ENCODE results near the gene HDLBP.

The HDLBP gene

DNA sequence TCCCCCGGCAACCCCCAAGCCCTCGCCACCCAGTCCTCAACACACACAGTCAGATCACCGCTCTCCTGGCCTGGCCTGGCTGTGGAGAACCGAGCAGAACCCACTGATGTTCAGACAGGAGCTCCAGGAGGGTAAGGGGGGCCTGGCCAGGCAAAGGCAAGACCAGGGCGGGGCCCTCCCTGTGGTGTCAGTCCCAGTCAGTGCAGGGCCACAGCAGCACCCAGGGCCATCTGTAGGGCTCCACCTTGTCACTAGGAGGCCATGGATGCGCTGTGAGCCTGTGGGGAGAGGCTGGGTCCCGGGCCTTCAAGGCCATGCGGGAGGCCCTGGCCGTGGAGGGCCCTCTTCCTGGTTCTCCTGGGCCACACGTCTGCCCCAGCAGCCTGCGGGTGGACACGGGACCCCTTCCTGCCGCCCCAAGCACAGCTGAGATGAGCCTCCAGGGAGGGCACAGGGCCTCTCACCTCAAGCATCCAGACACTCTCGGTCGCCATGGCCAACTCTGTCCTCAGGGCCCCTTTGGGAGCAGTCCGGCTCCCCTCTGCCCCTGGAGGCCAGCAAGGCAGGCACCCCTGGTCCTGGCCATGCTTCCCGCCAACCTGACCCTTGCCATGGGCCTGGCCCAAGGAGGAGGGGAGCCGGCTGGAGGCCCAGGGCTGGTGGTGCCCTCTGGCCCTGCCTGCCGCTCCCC, 125.0 kb downstream of the HDLBP start:
- Histone ChIP-seq H3K36me3 (ENCODE audit: control insufficient read depth in 2 of 2, insufficient read depth in 2 of 2, low read length in 2 of 2) (no peaks in the 10 kb centered on the region), H3K9me3 (ENCODE audit: control insufficient read depth in 2 of 2, low read length in 2 of 2) (no peaks in the 10 kb centered on the region), H3K27ac (ENCODE audit: low read length) (no peak overlapping the region), H3K9ac (ENCODE audit: low read length in 2 of 2) (no peak overlapping the region), H3K27me3 (ENCODE audit: control insufficient read depth in 1 of 2, insufficient read depth in 2 of 2, low read length in 2 of 2) (no peaks in the 10 kb centered on the region), H3K4me3 (ENCODE audit: low read length in 2 of 2) (no peak overlapping the region), H3K4me1 (ENCODE audit: control insufficient read depth, insufficient read depth, low read length) (no peaks in the 10 kb centered on the region)

GRCh38 chr2:241189856-241190201, 125.6 kb downstream of the HDLBP start:
- H3K27me3 ChIP-seq (ENCODE audit: control insufficient read depth in 1 of 2, insufficient read depth in 2 of 2, low read length in 2 of 2) = no peaks in the 10 kb centered on the region
- no peaks in the 10 kb centered on the region for H3K36me3 ChIP-seq (ENCODE audit: control insufficient read depth in 2 of 2, insufficient read depth in 2 of 2, low read length in 2 of 2)
- H3K9ac ChIP-seq (ENCODE audit: low read length in 2 of 2) = no peak overlapping the region
- no peak overlapping the region for H3K27ac ChIP-seq (ENCODE audit: low read length)
- H3K9me3 ChIP-seq (ENCODE audit: control insufficient read depth in 2 of 2, low read length in 2 of 2) = no peaks in the 10 kb centered on the region
- no peak overlapping the region for H3K4me3 ChIP-seq (ENCODE audit: low read length in 2 of 2)
- H3K4me1 ChIP-seq (ENCODE audit: control insufficient read depth, insufficient read depth, low read length) = no peaks in the 10 kb centered on the region

GRCh38 chr2:241189093-241189855, 126.2 kb downstream of the HDLBP start:
- H3K36me3 ChIP-seq (ENCODE audit: control insufficient read depth in 2 of 2, insufficient read depth in 2 of 2, low read length in 2 of 2) = no peaks in the 10 kb centered on the region
- no peaks in the 10 kb centered on the region for H3K27me3 ChIP-seq (ENCODE audit: control insufficient read depth in 1 of 2, insufficient read depth in 2 of 2, low read length in 2 of 2)
- H3K27ac ChIP-seq (ENCODE audit: low read length) = no peak overlapping the region
- no peaks in the 10 kb centered on the region for H3K9me3 ChIP-seq (ENCODE audit: control insufficient read depth in 2 of 2, low read length in 2 of 2)
- H3K4me3 ChIP-seq (ENCODE audit: low read length in 2 of 2) = no peak overlapping the region
- no peaks in the 10 kb centered on the region for H3K4me1 ChIP-seq (ENCODE audit: control insufficient read depth, insufficient read depth, low read length)
- H3K9ac ChIP-seq (ENCODE audit: low read length in 2 of 2) = no peak overlapping the region

DNA sequence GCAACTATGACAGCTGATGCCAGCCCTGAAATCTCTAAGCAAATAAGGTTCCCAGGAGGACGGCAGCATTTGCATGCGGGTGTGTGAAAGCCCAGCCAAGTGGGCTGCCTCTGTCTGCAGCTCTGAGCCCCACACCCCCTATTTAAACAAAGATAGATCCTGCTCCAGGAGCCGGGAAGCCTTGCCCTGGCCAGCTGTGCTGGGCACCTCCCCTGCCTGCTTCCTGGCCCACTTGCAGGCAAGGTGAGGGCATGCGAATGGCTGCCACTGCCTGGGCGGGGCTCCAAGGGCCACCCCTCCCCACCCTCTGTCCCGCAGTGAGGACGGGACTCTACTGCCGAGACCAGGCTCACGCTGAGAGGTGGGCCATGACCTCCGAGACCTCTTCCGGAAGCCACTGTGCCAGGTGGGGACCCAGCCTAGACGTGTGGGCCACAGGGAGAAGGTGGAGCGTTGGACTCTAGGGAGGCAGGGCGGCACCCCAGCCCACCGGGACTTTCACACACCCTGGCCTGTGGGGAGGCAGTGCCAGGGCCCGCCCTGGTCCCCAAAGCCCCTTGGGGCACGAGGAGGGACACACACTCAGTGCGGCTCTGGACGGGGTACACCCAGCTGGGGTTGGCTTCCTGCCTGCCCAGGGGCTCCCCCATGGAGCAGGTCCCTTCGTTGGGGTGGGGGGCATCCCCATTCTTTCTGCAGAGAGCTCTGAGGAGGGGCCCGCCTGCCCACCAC, 126.9 kb downstream of the HDLBP start, which contains the start of gene ANO7:
ANO7 (plus strand) TSS at position 317 of the 732 bp plus-strand sequence. CDS start 1,387 bp downstream, outside the sequence.
- no peak within 1 kb of the TSS for H3K9ac ChIP-seq (ENCODE audit: low read length in 2 of 2)

GRCh38 chr2:241187918-241188234, 127.6 kb downstream of the HDLBP start:
- H3K27me3 ChIP-seq (ENCODE audit: control insufficient read depth in 1 of 2, insufficient read depth in 2 of 2, low read length in 2 of 2) = no peaks in the 10 kb centered on the region
- H3K27ac ChIP-seq (ENCODE audit: low read length) = no peak overlapping the region
- no peak overlapping the region for H3K9ac ChIP-seq (ENCODE audit: low read length in 2 of 2)
- H3K9me3 ChIP-seq (ENCODE audit: control insufficient read depth in 2 of 2, low read length in 2 of 2) = no peaks in the 10 kb centered on the region
- peaks cover 0 to 7% of the 10 kb centered on the region in 2 donors for H3K36me3 ChIP-seq (ENCODE audit: control insufficient read depth in 2 of 2, insufficient read depth in 2 of 2, low read length in 2 of 2)
- no peak overlapping the region for H3K4me3 ChIP-seq (ENCODE audit: low read length in 2 of 2)
- H3K4me1 ChIP-seq (ENCODE audit: control insufficient read depth, insufficient read depth, low read length) = no peaks in the 10 kb centered on the region

More for the DNA sequence above, 126.9 kb downstream of the HDLBP start, which contains the start of gene ANO7:
- H3K9me3 ChIP-seq (ENCODE audit: control insufficient read depth in 2 of 2, low read length in 2 of 2) = no peaks in the 10 kb centered on the region
- H3K27me3 ChIP-seq (ENCODE audit: control insufficient read depth in 1 of 2, insufficient read depth in 2 of 2, low read length in 2 of 2) = no peaks in the 10 kb centered on the region
- H3K36me3 ChIP-seq (ENCODE audit: control insufficient read depth in 2 of 2, insufficient read depth in 2 of 2, low read length in 2 of 2) = peaks cover 0 to under 1% of the 10 kb centered on the region in 2 donors
- no peak within 1 kb of the TSS for H3K4me3 ChIP-seq (ENCODE audit: low read length in 2 of 2)
- no peak within 1 kb of the TSS for H3K27ac ChIP-seq (ENCODE audit: low read length)
- H3K4me1 ChIP-seq (ENCODE audit: control insufficient read depth, insufficient read depth, low read length) = no peaks in the 10 kb centered on the region

- Histone ChIP-seq H3K36me3 (ENCODE audit: control insufficient read depth in 2 of 2, insufficient read depth in 2 of 2, low read length in 2 of 2) (peaks cover 5 to 12% of the 10 kb centered on the region in 2 donors), H3K27me3 (ENCODE audit: control insufficient read depth in 1 of 2, insufficient read depth in 2 of 2, low read length in 2 of 2) (no peaks in the 10 kb centered on the region), H3K27ac (ENCODE audit: low read length) (no peak overlapping the region), H3K9me3 (ENCODE audit: control insufficient read depth in 2 of 2, low read length in 2 of 2) (no peaks in the 10 kb centered on the region), H3K4me1 (ENCODE audit: control insufficient read depth, insufficient read depth, low read length) (no peaks in the 10 kb centered on the region), H3K9ac (ENCODE audit: low read length in 2 of 2) (no peak overlapping the region), H3K4me3 (ENCODE audit: low read length in 2 of 2) (no peak overlapping the region)
Observed at GRCh38 chr2:241187101-241187917, 128.2 kb downstream of the HDLBP start.

DNA sequence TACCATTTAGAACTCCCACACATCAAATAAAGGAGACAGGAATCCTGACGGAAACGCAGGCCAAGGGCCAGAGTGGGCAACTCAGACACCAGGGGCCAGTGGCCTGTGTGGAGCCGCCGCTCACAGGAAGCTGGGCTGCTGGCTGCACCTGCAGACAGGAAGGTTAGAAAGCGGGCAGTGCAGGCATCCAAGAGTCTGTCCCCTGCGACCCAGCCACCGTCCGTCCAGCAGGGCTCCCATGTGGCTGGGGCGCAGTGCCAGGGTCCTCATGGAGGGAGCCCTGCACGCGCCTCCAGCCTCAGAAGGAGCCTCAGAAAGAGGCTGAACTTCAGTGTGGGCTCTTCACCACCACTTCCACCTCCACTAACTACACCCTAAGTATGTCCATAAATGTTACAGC, 129.5 kb downstream of the HDLBP start:
- no peak overlapping the region for H3K27ac ChIP-seq (ENCODE audit: low read length)
- H3K9ac ChIP-seq (ENCODE audit: low read length in 2 of 2) = no peak overlapping the region
- peaks cover 7 to 13% of the 10 kb centered on the region in 2 donors for H3K36me3 ChIP-seq (ENCODE audit: control insufficient read depth in 2 of 2, insufficient read depth in 2 of 2, low read length in 2 of 2)
- no peak overlapping the region for H3K4me3 ChIP-seq (ENCODE audit: low read length in 2 of 2)
- H3K27me3 ChIP-seq (ENCODE audit: control insufficient read depth in 1 of 2, insufficient read depth in 2 of 2, low read length in 2 of 2) = no peaks in the 10 kb centered on the region
- no peaks in the 10 kb centered on the region for H3K9me3 ChIP-seq (ENCODE audit: control insufficient read depth in 2 of 2, low read length in 2 of 2)
- H3K4me1 ChIP-seq (ENCODE audit: control insufficient read depth, insufficient read depth, low read length) = no peaks in the 10 kb centered on the region

- H3K36me3 ChIP-seq (ENCODE audit: control insufficient read depth in 2 of 2, insufficient read depth in 2 of 2, low read length in 2 of 2) = peaks cover 7 to 13% of the 10 kb centered on the region in 2 donors
- H3K27ac ChIP-seq (ENCODE audit: low read length) = no peak overlapping the region
- H3K9ac ChIP-seq (ENCODE audit: low read length in 2 of 2) = no peak overlapping the region
- no peak overlapping the region for H3K4me3 ChIP-seq (ENCODE audit: low read length in 2 of 2)
- H3K9me3 ChIP-seq (ENCODE audit: control insufficient read depth in 2 of 2, low read length in 2 of 2) = no peaks in the 10 kb centered on the region
- no peaks in the 10 kb centered on the region for H3K27me3 ChIP-seq (ENCODE audit: control insufficient read depth in 1 of 2, insufficient read depth in 2 of 2, low read length in 2 of 2)
- no peaks in the 10 kb centered on the region for H3K4me1 ChIP-seq (ENCODE audit: control insufficient read depth, insufficient read depth, low read length)
Observed at GRCh38 chr2:241184901-241185300, 130.6 kb downstream of the HDLBP start.

GRCh38 chr2:241183221-241183620, 132.3 kb downstream of the HDLBP start:
- H3K4me1 ChIP-seq (ENCODE audit: control insufficient read depth, insufficient read depth, low read length) = no peaks in the 10 kb centered on the region
- no peaks in the 10 kb centered on the region for H3K9me3 ChIP-seq (ENCODE audit: control insufficient read depth in 2 of 2, low read length in 2 of 2)
- no peak overlapping the region for H3K27ac ChIP-seq (ENCODE audit: low read length)
- no peak overlapping the region for H3K4me3 ChIP-seq (ENCODE audit: low read length in 2 of 2)
- peaks cover 12 to 18% of the 10 kb centered on the region in 2 donors for H3K36me3 ChIP-seq (ENCODE audit: control insufficient read depth in 2 of 2, insufficient read depth in 2 of 2, low read length in 2 of 2)
- H3K9ac ChIP-seq (ENCODE audit: low read length in 2 of 2) = no peak overlapping the region
- no peaks in the 10 kb centered on the region for H3K27me3 ChIP-seq (ENCODE audit: control insufficient read depth in 1 of 2, insufficient read depth in 2 of 2, low read length in 2 of 2)

DNA sequence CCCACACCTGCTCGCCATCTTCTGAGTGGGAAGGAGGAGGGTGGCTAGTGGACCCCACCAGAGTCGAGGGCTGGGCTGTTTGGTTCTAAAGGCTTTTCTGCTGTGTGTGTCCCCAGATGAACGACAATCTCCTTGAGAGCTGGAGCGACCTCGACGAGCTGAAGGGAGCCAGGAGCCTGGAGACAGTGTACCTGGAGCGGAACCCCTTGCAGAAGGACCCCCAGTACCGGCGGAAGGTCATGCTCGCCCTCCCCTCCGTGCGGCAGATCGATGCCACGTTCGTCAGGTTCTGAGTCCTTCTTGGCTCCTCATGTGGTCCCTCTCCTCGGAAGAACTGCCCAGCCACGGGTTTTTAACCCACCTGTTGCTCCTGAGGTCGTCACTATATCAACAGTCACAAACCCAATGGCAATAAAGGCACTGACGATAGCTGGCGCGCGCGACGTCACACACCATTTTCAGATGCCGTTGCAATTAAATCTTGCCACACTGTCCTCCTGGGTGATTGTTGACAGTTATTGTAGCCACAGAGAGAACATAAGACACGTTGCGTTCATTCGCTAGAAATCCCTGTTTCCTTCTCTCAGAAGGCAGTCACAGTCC, 132.8 kb downstream of the HDLBP start:
- H3K27ac ChIP-seq (ENCODE audit: low read length) = no peak overlapping the region
- peaks cover 12 to 22% of the 10 kb centered on the region in 2 donors for H3K36me3 ChIP-seq (ENCODE audit: control insufficient read depth in 2 of 2, insufficient read depth in 2 of 2, low read length in 2 of 2)
- no peaks in the 10 kb centered on the region for H3K9me3 ChIP-seq (ENCODE audit: control insufficient read depth in 2 of 2, low read length in 2 of 2)

More for the DNA sequence above, 132.8 kb downstream of the HDLBP start:
- Histone ChIP-seq H3K4me3 (ENCODE audit: low read length in 2 of 2) (no peak overlapping the region), H3K4me1 (ENCODE audit: control insufficient read depth, insufficient read depth, low read length) (no peaks in the 10 kb centered on the region), H3K9ac (ENCODE audit: low read length in 2 of 2) (no peak overlapping the region), H3K27me3 (ENCODE audit: control insufficient read depth in 1 of 2, insufficient read depth in 2 of 2, low read length in 2 of 2) (no peaks in the 10 kb centered on the region)
